H1 (cell line): Measurements from ENCODE around the gene OR4M2. TPM values are rescaled to one million over a fixed set of nuclear protein-coding genes. Genes with fewer than 3 reads are reported as not detected.
"Not testable (repeated sequence)": the region's sequence is repeated elsewhere in the genome, so short reads cannot be mapped to it uniquely, and the experiment has no call there.

Source experiments
- CTCF ChIA-PET: fragments of 300-600 bp; sonication (Branson Sonifier 250); formaldehyde crosslinking; loops from one replicate; lab custom pipeline; 2021; ENCODE audit not compliant: partially characterized antibody; lab: Charles Lee
- POLR2A ChIA-PET: fragments of 300-600 bp; sonication (Branson Sonifier 250); formaldehyde crosslinking; loops from one replicate; lab custom pipeline; 2021; ENCODE audit warnings: inconsistent platforms; ENCODE audit not compliant: partially characterized antibody; lab: Charles Lee
- DNase-seq, 2 experiments: peaks; one replicate each; pipeline versions ENCODE4 v3.0.0 to v3.0.0-alpha.2; 2010 to 2022; ENCODE audit warnings: low spot score in 2 of 2, low read depth in 1 of 2, mixed read lengths in 1 of 2
- FAIRE-seq: peaks from 2 replicates; lab custom pipeline; 2011; peaks lifted over from hg19 to GRCh38; lab: Jason Lieb, UNC
- H2AFZ ChIP-seq: 2 replicates; pipeline ENCODE4 v1.8.1; 2012; ENCODE audit warnings: low read length, inconsistent platforms
- H2AK5ac ChIP-seq: 2 replicates; pipeline ENCODE4 v1.6.1; 2013; ENCODE audit warnings: low read depth, low read length
- H2BK120ac ChIP-seq: replicated peaks from 2 replicates; pipeline ENCODE3; 2013; ENCODE audit warnings: low read depth, low read length, inconsistent platforms
- H2BK12ac ChIP-seq: 2 replicates; pipeline ENCODE4 v1.6.1; 2013; ENCODE audit warnings: low read depth, low read length
- H2BK15ac ChIP-seq: 2 replicates; pipeline ENCODE4 v1.6.1; 2013; ENCODE audit warnings: low read length
- H2BK20ac ChIP-seq: 2 replicates; pipeline ENCODE4 v1.6.1; 2013; ENCODE audit warnings: low read length
- H2BK5ac ChIP-seq: 2 replicates; pipeline ENCODE4 v1.6.1; 2013; ENCODE audit warnings: low read depth, low read length
- H3K14ac ChIP-seq: 2 replicates; pipeline ENCODE4 v1.6.1; 2013; ENCODE audit warnings: inconsistent platforms; ENCODE audit not compliant: insufficient read length
- H3K18ac ChIP-seq: 2 replicates; pipeline ENCODE4 v1.6.1; 2013; ENCODE audit warnings: low read length; ENCODE audit errors: extremely low read depth
- H3K23ac ChIP-seq: 2 replicates; pipeline ENCODE4 v1.6.1; 2013; ENCODE audit warnings: inconsistent platforms; ENCODE audit not compliant: insufficient read length
- H3K23me2 ChIP-seq: 2 replicates; pipeline ENCODE4 v1.6.1; 2013; ENCODE audit warnings: low read depth, low read length
- H3K27ac ChIP-seq: 2 replicates; pipeline ENCODE4 v1.6.1; 2011; ENCODE audit warnings: low read depth, low read length, inconsistent platforms
- H3K27me3 ChIP-seq, 4 experiments: replicated peaks in 1 of 4; 1 replicate in 1 of 4; 2 replicates in 3 of 4; pipeline versions ENCODE4 v1.6.1 to v1.8.1; 2011 to 2013; ENCODE audit warnings: low read length in 3 of 4, mild to moderate bottlenecking in 3 of 4, inconsistent platforms in 2 of 4, mixed read lengths in 2 of 4, moderate library complexity in 1 of 4; ENCODE audit not compliant: control insufficient read depth in 3 of 4, insufficient read depth in 3 of 4; ENCODE audit errors: extremely low read depth in 1 of 4
- H3K36me3 ChIP-seq, 4 experiments: 2 replicates each; pipeline versions ENCODE4 v1.6.1 to v1.8.1; 2011 to 2013; ENCODE audit warnings: mild to moderate bottlenecking in 4 of 4, low read length in 3 of 4, moderate library complexity in 2 of 4, control low read depth in 1 of 4, inconsistent platforms in 1 of 4; ENCODE audit not compliant: insufficient read depth in 4 of 4, control insufficient read depth in 2 of 4
- H3K4ac ChIP-seq: replicated peaks from 2 replicates; pipeline ENCODE3; 2013; ENCODE audit warnings: low read length, low read depth, mixed read lengths, inconsistent platforms; ENCODE audit not compliant: insufficient read length
- H3K4me1 ChIP-seq, 4 experiments: replicated peaks in 1 of 4; 1 replicate in 1 of 4; 2 replicates in 3 of 4; pipeline versions ENCODE4 v1.6.1 to v1.8.1; 2011 to 2013; ENCODE audit warnings: low read length in 3 of 4, inconsistent platforms in 2 of 4, mixed read lengths in 1 of 4; ENCODE audit not compliant: insufficient read depth in 4 of 4, control insufficient read depth in 3 of 4
- H3K4me2 ChIP-seq, 2 experiments: 2 replicates each; pipeline versions ENCODE4 v1.6.1 to v1.8.1; 2011 to 2013; ENCODE audit warnings: low read depth in 2 of 2, low read length in 2 of 2, control low read depth in 1 of 2, inconsistent platforms in 1 of 2, mild to moderate bottlenecking in 1 of 2; ENCODE audit not compliant: insufficient read depth in 1 of 2
- H3K4me3 ChIP-seq, 4 experiments: fragments of 200-600, 300-600 bp in 1 of 4; sonication (generic), shearing (Covaris generic), sonication (Bioruptor Twin) in 1 of 4; 2 replicates each; pipeline versions ENCODE4 v1.5.1 to v1.8.1; 2011 to 2016; ENCODE audit warnings: low read length in 4 of 4, low read depth in 3 of 4, control low read depth in 2 of 4, inconsistent platforms in 2 of 4, mild to moderate bottlenecking in 2 of 4, mixed read lengths in 1 of 4, moderate library complexity in 1 of 4; ENCODE audit not compliant: insufficient read depth in 2 of 4; ENCODE audit errors: extremely low read depth in 1 of 4
- H3K56ac ChIP-seq: replicated peaks from 2 replicates; pipeline ENCODE3; 2013; ENCODE audit warnings: low read depth, mild to moderate bottlenecking, mixed read lengths, low read length, inconsistent platforms; ENCODE audit not compliant: insufficient read length
- H3K79me1 ChIP-seq: 2 replicates; pipeline ENCODE4 v1.6.1; 2013; ENCODE audit warnings: low read depth, low read length, control low read depth
- H3K79me2 ChIP-seq, 2 experiments: 2 replicates each; pipeline versions ENCODE4 v1.6.1 to v1.8.1; 2012 to 2013; ENCODE audit warnings: low read length in 2 of 2, mild to moderate bottlenecking in 2 of 2, inconsistent platforms in 1 of 2; ENCODE audit not compliant: insufficient read depth in 2 of 2, control insufficient read depth in 1 of 2
- H3K9ac ChIP-seq, 4 experiments: replicated peaks in 1 of 4; 1 replicate in 1 of 4; 2 replicates in 3 of 4; pipeline versions ENCODE4 v1.6.1 to v1.8.1; 2011 to 2013; ENCODE audit warnings: low read depth in 3 of 4, low read length in 3 of 4, control low read depth in 2 of 4, mild to moderate bottlenecking in 2 of 4, moderate library complexity in 2 of 4, inconsistent platforms in 1 of 4; ENCODE audit errors: extremely low read depth in 1 of 4
- H3K9me3 ChIP-seq, 2 experiments: 2 replicates each; pipeline versions ENCODE4 v1.6.1 to v1.8.1; 2012 to 2013; ENCODE audit warnings: mild to moderate bottlenecking in 2 of 2, moderate library complexity in 2 of 2, control low read depth in 1 of 2, inconsistent platforms in 1 of 2, low read depth in 1 of 2, low read length in 1 of 2, mixed read lengths in 1 of 2; ENCODE audit not compliant: insufficient read depth in 2 of 2
- H4K20me1 ChIP-seq, 2 experiments: replicated peaks in 1 of 2; 2 replicates each; pipeline versions ENCODE3 to v1.8.1; 2011 to 2013; ENCODE audit warnings: inconsistent platforms in 2 of 2, low read length in 2 of 2, mild to moderate bottlenecking in 1 of 2; ENCODE audit not compliant: insufficient read depth in 2 of 2, control insufficient read depth in 1 of 2
- H4K5ac ChIP-seq: 2 replicates; pipeline ENCODE4 v1.6.1; 2013; ENCODE audit warnings: low read length, low read depth, mixed read lengths, inconsistent platforms; ENCODE audit not compliant: insufficient read length
- H4K8ac ChIP-seq: 2 replicates; pipeline ENCODE4 v1.8.0; 2013; ENCODE audit warnings: mild to moderate bottlenecking, moderate library complexity, low read length, inconsistent platforms; ENCODE audit not compliant: insufficient read depth; ENCODE audit errors: extremely low read depth
- H4K91ac ChIP-seq: replicated peaks from 2 replicates; pipeline ENCODE3; 2013; ENCODE audit warnings: low read length, mixed read lengths, inconsistent platforms; ENCODE audit not compliant: insufficient read length
- WGBS, 2 experiments: shearing (Covaris generic) in 1 of 2; methylation state at CpG; one replicate each; pipeline versions ENCODE4 v1.1.6 to v1.1.7; 2013 to 2015; ENCODE audit warnings: low lambda C conversion rate in 2 of 2, mixed read lengths in 2 of 2, inconsistent platforms in 1 of 2, low coverage in 1 of 2, missing lambda C conversion rate in 1 of 2; ENCODE audit not compliant: insufficient replicate concordance in 2 of 2, insufficient coverage in 1 of 2, insufficient read length in 1 of 2; ENCODE audit errors: extremely low coverage in 1 of 2, missing lambda C conversion rate in 1 of 2; 5-methylcytosine and 5-hydroxymethylcytosine counted together
- polyA plus RNA-seq, 7 experiments: library from polyadenylated mRNA; depleted of rRNA in 3 of 7; stranded (reverse) in 5 of 7; unstranded in 2 of 7; fragments of >200 nt in 5 of 7; fragments of 200-250 nt in 2 of 7; gene quantifications; 1 replicate in 5 of 7; 2 replicates in 1 of 7; 4 replicates in 1 of 7; pipeline versions ENCODE4 v1.2.1 to v1.2.3, GENCODE V29; 2011 to 2013; ENCODE audit warnings: missing spikeins in 2 of 7, mixed read lengths in 2 of 7
- total RNA-seq: library from RNA; stranded (reverse); fragmentation: NEBNext Ultra II Directional; extraction: Animal tissue kit (Norgen Biotek cat#: 25700); gene quantifications from 2 replicates; pipeline ENCODE4 v1.2.1, GENCODE V29; 2021

OR4M2 gene
- total and polyA plus RNA-seq, 2 of the 8 experiments (the other 6 are each of a cell fraction or from before 2014, with no cell fraction given) = not detected

DNA sequence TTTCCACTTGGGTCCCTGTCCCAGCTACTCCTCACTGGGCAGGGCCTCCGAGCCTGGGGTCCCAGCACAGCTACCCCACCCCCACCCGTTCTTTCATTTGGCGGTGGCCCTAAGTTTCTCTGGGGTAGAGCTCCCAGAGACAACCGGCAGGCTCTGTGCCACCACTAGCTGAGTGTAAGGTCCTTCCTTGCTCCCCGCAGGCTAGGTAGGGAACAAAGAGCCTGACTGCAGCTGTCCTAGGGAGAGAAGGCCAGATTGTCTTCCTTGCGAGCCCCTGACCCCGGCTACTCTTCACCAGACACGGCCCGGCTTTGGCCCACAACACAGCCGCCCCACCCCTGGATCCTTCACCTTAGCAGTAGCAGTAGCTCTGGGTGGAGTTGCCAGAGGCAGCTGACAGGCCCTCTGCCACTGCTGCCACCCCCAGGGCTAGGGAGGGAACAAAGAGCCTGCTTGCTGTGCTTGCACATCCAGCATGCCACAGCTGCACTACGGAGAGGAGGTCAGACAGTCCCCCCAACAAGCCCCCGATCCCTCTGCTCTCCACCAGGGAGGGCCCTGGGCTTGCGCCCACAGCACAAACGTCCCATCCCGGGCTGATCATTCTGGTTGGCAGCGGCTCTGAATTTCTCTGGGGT is 18.4 kb downstream of the OR4M2 start:
- H4K20me1 ChIP-seq, H2AK5ac ChIP-seq, H2BK12ac ChIP-seq, H4K5ac ChIP-seq, H2BK5ac ChIP-seq, H3K4me3 ChIP-seq, H3K9me3 ChIP-seq, H3K27me3 ChIP-seq, H4K8ac ChIP-seq, H3K23ac ChIP-seq, H3K23me2 ChIP-seq, H3K79me1 ChIP-seq, H3K56ac ChIP-seq, H2BK120ac ChIP-seq, DNase-seq, H2BK20ac ChIP-seq, CTCF ChIA-PET, H3K79me2 ChIP-seq, H3K18ac ChIP-seq, H3K36me3 ChIP-seq, H3K27ac ChIP-seq, H3K4me2 ChIP-seq, H2AFZ ChIP-seq, H2BK15ac ChIP-seq, POLR2A ChIA-PET, H3K14ac ChIP-seq, FAIRE-seq, H3K9ac ChIP-seq, H4K91ac ChIP-seq, H3K4ac ChIP-seq, H3K4me1 ChIP-seq: not testable (repeated sequence)
- no CpG with 5 or more reads among the region's 16 CpGs for WGBS, 2 experiments

- H3K4me1 ChIP-seq, H3K79me2 ChIP-seq, H3K36me3 ChIP-seq, H2BK120ac ChIP-seq, H3K79me1 ChIP-seq, H2BK12ac ChIP-seq, H3K23me2 ChIP-seq, H2BK20ac ChIP-seq, H2AK5ac ChIP-seq, CTCF ChIA-PET, H4K20me1 ChIP-seq, H3K4ac ChIP-seq, H3K14ac ChIP-seq, H3K9ac ChIP-seq, H3K18ac ChIP-seq, H2BK5ac ChIP-seq, H4K91ac ChIP-seq, H3K9me3 ChIP-seq, POLR2A ChIA-PET, H3K27ac ChIP-seq, H3K4me3 ChIP-seq, H4K8ac ChIP-seq, H3K4me2 ChIP-seq, FAIRE-seq, H2BK15ac ChIP-seq, H2AFZ ChIP-seq, H3K23ac ChIP-seq, H3K56ac ChIP-seq, H3K27me3 ChIP-seq, DNase-seq, H4K5ac ChIP-seq: not testable (repeated sequence)
- WGBS, 2 experiments = no CpG with 5 or more reads among the region's 17 CpGs
Measured at GRCh38 chr15:22099289-22099891, 19.1 kb downstream of the OR4M2 start.
